Activated T-helper 17 cell treated with anti-CD3 and anti-CD28 coated beads, Interleukin-2, amount 50 U/mL, for 72 hours (primary cell): ENCODE results near the gene RBM44. TPM values are rescaled to one million over a fixed set of nuclear protein-coding genes. Genes with fewer than 3 reads are reported as not detected.
"Not testable (repeated sequence)": the region's sequence is repeated elsewhere in the genome, so short reads cannot be mapped to it uniquely, and the experiment has no call there.

Experiments used
- ATAC-seq: fragments of 150-1000 bp; cut with Tn5 transposase; replicated peaks from 2 replicates; pipeline ENCODE4 v1.10.0; 2021; ENCODE audit warnings: mild to moderate bottlenecking, moderate library complexity
- H3K27ac Mint-ChIP-seq: one replicate; pipeline ENCODE4 v1.8.0; 2022; ENCODE audit warnings: mixed read lengths
- H3K27me3 Mint-ChIP-seq: one replicate; pipeline ENCODE4 v1.8.0; 2022; ENCODE audit warnings: mixed read lengths
- H3K36me3 Mint-ChIP-seq: one replicate; pipeline ENCODE4 v1.8.0; 2022; ENCODE audit warnings: low read depth, mild to moderate bottlenecking, mixed read lengths
- H3K4me1 Mint-ChIP-seq: one replicate; pipeline ENCODE4 v1.8.0; 2022; ENCODE audit warnings: mixed read lengths
- H3K4me3 Mint-ChIP-seq: one replicate; pipeline ENCODE4 v1.8.0; 2022; ENCODE audit warnings: mild to moderate bottlenecking, mixed read lengths
- H3K9me3 Mint-ChIP-seq: one replicate; pipeline ENCODE4 v1.8.0; 2022; ENCODE audit warnings: mixed read lengths
- total RNA-seq, 2 donors: library from RNA; stranded (reverse); gene quantifications; one replicate each; pipeline ENCODE4 v1.2.3, GENCODE V29; 2022

Gene RBM44, protein sequence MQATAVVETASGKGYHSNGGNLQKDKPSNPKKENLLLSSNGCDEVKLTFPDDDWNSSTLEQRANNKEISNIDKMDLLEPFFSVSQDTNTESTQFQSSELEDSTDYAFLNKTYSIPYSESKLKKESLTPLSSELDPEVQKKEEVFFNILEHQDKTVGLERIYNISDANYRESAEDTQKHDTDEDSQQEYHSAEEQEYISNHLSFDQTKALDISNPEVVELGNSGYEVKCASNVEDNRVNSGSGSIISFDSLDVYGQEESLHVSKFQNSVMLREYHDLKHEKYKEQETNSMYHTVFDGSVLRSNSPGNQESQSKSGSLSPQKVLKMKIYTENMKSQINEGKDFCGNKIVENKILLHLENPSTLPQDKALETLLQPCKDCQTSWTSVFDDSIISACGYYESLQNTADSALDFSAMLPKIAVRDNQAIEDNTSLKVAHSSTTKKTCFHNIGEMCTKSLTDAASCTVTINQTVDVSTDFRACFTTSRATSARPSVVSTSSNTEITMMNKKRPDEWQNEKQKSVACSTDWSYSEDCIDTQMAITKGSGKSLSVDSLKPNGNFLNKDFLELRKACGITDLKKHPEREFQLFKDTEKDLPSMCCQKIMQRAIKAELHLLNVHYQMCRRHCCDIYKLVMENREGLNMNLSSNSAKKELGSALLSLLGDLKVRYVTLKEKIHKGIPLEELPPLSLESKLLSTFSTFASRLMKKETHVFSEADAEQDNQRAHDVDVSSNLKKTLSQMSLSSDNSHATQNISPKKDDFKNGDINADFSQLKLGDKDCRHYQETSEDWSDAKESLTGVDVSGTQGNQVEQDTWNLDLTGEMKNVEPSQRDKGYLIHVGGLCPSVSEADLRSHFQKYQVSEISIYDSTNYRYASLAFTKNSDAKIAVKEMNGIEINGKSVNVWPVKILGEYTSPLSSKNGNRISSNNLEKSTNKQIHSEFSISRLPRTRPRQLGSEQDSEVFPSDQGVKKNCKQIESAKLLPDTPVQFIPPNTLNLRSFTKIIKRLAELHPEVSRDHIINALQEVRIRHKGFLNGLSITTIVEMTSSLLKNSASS
- total RNA-seq = 1 to 10 TPM; 2.1 to 3.9 TPM

DNA sequence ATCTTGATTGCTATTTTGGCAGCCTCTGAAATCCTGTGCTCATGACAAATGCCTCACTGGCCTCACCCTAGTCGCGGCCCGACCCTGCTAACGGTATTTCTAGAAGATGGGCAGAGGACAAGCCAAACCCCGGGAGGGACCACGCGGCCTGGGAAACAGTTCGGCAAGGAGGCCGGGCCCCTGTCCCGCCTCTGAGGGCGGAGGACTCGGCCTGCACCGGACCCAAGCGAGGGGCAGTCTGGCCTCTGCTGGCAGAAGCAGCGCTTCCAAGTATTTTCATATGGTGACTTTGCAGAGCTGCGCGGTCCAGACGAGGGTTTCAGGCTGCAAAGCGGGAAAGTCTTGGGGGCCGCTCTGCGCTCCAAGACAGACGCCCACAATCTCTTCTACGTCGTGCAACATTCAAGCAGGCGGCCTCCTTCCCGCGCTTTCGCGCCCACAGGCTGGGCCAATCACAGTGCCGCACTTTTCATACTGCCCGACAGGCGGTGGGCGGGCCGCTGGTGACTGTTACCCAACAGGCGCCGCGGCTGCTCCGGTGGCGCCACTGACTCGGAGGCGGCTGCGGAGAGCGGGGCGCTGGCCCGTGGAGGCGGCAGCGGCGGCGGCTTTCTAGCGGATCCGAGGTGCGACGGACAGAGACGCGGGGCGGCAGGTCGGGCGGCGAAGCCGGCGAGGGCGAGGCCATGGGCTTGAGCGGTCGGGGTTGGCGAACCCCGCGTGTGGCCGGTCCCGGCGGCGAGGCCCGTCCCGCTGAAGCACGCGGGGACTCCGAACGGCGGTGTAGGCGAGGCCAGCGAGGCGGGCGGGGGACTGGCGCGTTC is at the start of gene RBM44:
Gene RBM44 (plus strand): TSS at position 544 of the 824 bp plus-strand sequence. CDS start 14,831 bp downstream, outside the sequence.
- Mint-ChIP-seq H3K27ac (no peak within 1 kb of the TSS), H3K4me3 (no peak within 1 kb of the TSS), H3K9me3 (no peaks in the 10 kb centered on the region), H3K27me3 (no peaks in the 10 kb centered on the region), H3K36me3 (no peaks in the 10 kb centered on the region), H3K4me1 (no peaks in the 10 kb centered on the region)
- ATAC-seq = no peak

- H3K27ac Mint-ChIP-seq = no peak overlapping the region
- ATAC-seq = no peak
- H3K4me3 Mint-ChIP-seq = no peak overlapping the region
- H3K9me3 Mint-ChIP-seq = no peaks in the 10 kb centered on the region
- peaks cover 94% of the 10 kb centered on the region for H3K36me3 Mint-ChIP-seq
- peaks cover 22% of the 10 kb centered on the region for H3K4me1 Mint-ChIP-seq
- H3K27me3 Mint-ChIP-seq = no peaks in the 10 kb centered on the region
Observed at GRCh38 chr2:237749002-237749401, 49.6 kb upstream of the RBM44 start.

DNA sequence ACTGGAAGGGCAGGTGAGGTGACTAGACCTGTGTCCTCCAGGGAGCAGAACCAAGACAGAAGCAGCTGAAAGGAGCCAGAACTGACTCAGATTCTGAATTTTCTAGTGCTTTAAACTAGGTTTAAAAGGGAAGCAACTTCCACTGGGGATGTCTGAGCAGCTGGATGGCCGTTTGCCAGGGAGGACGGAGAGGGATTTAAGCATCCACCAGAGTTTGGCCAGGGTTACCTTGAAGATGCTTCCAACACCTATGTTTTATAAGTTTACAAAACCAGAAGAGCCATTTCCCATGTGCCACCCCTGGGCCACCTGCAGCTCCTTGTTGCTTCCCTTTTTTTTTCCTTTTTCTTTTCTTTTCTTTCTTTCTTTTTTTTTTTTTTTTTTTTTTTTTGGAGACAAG is 48.6 kb upstream of the RBM44 start:
- Mint-ChIP-seq H3K36me3 (peaks cover 97% of the 10 kb centered on the region), H3K4me3 (no peak overlapping the region), H3K27ac (peak overlapping the region; percentile 53), H3K9me3 (no peaks in the 10 kb centered on the region), H3K27me3 (no peaks in the 10 kb centered on the region), H3K4me1 (peaks cover 19% of the 10 kb centered on the region)
- no peak for ATAC-seq

DNA sequence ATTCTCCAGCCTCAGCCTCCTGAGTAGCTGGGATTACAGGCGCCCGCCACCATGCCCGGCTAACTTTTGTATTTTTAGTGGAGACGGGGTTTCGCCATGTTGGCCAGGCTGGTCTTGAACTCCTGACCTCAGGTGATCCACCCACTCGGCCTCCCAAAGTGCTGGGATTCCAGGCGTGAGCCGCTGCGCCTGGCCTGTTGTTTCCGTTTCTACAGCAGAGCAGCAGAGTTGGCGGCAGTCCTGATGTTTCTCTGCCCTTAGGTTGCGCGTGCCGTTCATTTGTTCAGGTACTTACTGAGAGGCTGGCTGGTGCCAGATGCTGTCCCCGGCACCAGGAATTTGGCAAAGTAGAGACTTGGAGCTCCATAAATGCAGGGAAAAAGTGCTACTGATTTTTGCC is 48.1 kb upstream of the RBM44 start:
- ATAC-seq, H3K4me3 Mint-ChIP-seq: not testable (repeated sequence)
- peaks cover 97% of the 10 kb centered on the region for H3K36me3 Mint-ChIP-seq

DNA sequence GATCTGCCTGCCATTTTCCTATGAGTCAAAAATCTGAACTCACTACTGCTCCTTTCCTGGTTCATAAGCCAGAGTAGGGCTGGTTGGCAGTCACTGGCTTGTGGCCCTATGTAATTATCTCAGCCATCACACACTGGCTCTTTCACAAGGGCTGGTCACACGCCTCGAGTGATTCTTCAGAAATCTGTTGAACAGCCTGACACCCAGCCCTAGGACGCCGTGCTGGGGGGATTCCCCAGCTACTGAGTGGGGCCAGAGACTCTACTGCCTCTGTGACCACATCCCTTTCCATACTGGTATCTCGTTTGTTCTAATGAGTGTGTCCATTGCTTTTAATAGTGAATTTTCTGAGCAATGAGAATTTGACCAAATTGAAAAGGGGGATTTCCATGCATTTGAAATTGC is 45.8 kb upstream of the RBM44 start:
- Mint-ChIP-seq H3K27ac (peak overlapping the region; percentile 70), H3K9me3 (no peaks in the 10 kb centered on the region), H3K4me1 (peaks cover 17% of the 10 kb centered on the region), H3K27me3 (no peaks in the 10 kb centered on the region), H3K36me3 (peaks cover 100% of the 10 kb centered on the region), H3K4me3 (peak overlapping the region; percentile 25)
- peak; percentile 99 for ATAC-seq

More for the DNA sequence above, 48.1 kb upstream of the RBM44 start:
- not testable (repeated sequence) for H3K27ac Mint-ChIP-seq, H3K9me3 Mint-ChIP-seq, H3K27me3 Mint-ChIP-seq
- H3K4me1 Mint-ChIP-seq = peaks cover 17% of the 10 kb centered on the region

DNA sequence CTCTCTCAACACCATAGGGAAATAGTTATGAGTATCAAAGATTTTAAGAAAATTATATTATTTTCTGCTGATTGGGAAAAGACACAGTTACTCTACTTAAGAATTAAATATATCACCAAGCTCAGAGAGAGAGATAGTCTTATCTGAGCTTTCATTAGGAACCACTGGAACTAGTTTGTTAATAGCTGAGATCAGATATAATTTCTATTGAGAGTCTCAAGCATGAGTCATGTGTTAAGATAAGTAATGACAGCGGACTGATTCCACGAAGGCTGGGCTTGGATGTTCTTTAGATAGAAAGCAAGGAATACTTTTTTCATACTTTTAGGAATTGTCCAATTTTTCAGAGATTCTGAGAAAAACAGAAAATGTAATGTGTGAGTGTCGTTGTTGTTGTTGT is 44.4 kb upstream of the RBM44 start:
- ATAC-seq = no peak
- peaks cover 17% of the 10 kb centered on the region for H3K4me1 Mint-ChIP-seq
- no peaks in the 10 kb centered on the region for H3K27me3 Mint-ChIP-seq
- no peak overlapping the region for H3K27ac Mint-ChIP-seq
- H3K4me3 Mint-ChIP-seq = no peak overlapping the region
- H3K9me3 Mint-ChIP-seq = no peaks in the 10 kb centered on the region
- peaks cover 100% of the 10 kb centered on the region for H3K36me3 Mint-ChIP-seq

DNA sequence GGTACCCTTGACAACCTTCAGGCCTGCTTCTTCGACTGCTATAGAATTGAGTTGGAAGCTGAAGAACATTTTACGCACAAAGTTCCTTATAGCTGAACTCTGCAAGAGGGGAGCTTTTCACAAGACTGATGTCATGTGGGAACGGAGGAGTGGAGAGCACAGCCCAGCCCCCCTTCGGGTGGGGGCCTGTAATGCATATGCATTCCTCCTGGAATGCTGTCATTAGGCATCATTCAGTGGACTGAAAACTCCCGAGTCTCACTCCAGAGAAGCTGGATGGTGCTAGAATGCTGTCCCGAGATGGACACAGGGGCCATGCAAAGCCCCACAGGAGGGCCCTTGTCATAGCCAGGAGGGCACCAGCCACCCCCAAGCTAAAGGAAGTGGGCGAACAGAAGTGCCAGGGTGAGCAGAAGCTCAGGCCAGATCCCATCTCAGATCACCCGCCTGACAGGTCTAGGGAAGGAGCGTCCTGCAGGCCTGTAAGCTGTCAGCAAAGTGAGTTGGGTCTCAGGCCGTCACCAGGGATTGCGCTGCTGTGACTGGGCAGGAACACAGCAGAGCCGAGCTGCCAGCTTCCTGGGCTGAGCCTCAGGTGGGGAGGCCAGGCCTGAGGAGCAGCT is 43.8 kb upstream of the RBM44 start:
- H3K4me1 Mint-ChIP-seq = peaks cover 17% of the 10 kb centered on the region
- H3K27ac Mint-ChIP-seq = no peak overlapping the region
- no peak for ATAC-seq
- H3K36me3 Mint-ChIP-seq = peaks cover 100% of the 10 kb centered on the region
- H3K9me3 Mint-ChIP-seq = no peaks in the 10 kb centered on the region
- H3K4me3 Mint-ChIP-seq = no peak overlapping the region
- no peaks in the 10 kb centered on the region for H3K27me3 Mint-ChIP-seq

DNA sequence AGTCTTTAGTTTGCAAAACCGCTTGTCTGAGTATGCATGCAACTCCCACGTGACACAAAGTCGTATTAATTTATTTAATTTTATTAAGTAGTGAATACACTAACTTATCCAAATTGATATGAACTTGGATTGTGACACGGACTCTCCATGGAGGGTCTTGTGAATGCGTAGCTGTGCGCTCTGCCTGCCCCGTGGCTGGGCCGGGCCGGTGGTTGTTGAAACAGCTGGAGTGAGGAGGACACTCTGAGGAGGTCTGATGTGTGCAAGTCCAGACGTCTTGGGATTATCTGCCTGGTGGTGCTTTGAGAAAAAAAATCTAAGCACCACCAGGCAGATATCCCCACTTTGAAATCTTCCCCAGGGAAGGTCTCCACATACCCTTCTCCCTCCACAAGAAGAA is 41.0 kb upstream of the RBM44 start:
- Mint-ChIP-seq H3K36me3 (peaks cover 100% of the 10 kb centered on the region), H3K4me3 (no peak overlapping the region), H3K9me3 (no peaks in the 10 kb centered on the region)

GRCh38 chr2:237758185-237758584 is 40.4 kb upstream of the RBM44 start:
- Mint-ChIP-seq H3K4me3 (no peak overlapping the region), H3K27me3 (no peaks in the 10 kb centered on the region), H3K4me1 (peaks cover 11% of the 10 kb centered on the region), H3K36me3 (peaks cover 100% of the 10 kb centered on the region), H3K9me3 (no peaks in the 10 kb centered on the region), H3K27ac (no peak overlapping the region)
- ATAC-seq = no peak

More for the DNA sequence above, 41.0 kb upstream of the RBM44 start:
- Mint-ChIP-seq H3K27ac (no peak overlapping the region), H3K4me1 (peaks cover 11% of the 10 kb centered on the region), H3K27me3 (no peaks in the 10 kb centered on the region)
- ATAC-seq = no peak

GRCh38 chr2:237759176-237759575 is 39.4 kb upstream of the RBM44 start:
- Mint-ChIP-seq H3K4me3 (no peak overlapping the region), H3K27me3 (no peaks in the 10 kb centered on the region), H3K9me3 (no peaks in the 10 kb centered on the region), H3K4me1 (peaks cover 14% of the 10 kb centered on the region), H3K27ac (peak overlapping the region; percentile 41), H3K36me3 (peaks cover 100% of the 10 kb centered on the region)
- no peak for ATAC-seq

DNA sequence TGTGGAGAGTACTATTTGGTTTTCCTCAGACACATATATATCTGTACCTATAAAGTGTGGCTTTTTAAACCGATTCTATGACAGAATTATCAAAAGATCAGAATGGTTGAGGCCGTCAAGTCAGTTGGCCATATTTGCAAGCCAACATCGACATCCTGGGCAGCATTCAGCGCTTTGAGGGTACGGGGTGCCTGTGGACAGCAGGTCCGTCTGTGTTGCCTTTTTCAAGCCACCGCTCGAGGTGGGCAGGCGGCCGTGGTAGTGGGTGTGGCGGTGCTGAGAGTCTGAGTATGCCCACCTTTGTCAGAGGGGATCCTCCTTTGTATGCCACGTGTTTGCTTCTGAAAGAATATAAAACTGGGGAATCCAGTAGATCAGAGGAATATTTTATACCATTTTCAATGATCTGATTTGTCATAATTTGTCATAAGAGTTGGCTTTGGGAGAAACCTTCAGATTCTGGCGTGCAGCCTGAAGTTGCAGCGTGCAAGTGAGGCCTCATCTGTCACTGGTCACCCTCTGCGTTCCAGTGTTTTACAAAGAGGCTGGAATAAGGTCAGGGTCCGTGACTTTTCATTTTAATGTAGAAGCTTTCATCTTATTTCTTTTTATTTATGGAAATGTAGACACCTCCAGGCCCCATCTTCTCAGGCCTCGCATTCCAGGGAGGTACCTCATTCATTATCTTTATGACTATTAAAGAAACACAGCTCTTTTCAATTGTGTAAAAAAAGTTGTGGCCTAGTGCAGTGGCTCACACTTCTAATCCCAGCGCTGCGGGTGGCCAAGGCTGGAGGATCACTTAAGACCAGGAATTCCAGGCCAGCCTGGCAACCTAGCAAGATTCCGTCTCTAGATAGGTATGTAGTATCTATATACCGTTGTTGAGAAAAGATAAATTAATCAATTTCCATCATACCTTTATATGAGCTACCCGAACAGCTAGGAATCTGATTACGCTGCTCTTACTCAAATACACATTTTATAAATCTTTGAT is 37.8 kb upstream of the RBM44 start:
- peak overlapping the region; percentile 52 for H3K27ac Mint-ChIP-seq
- H3K4me3 Mint-ChIP-seq = no peak overlapping the region
- no peak for ATAC-seq
- peaks cover 14% of the 10 kb centered on the region for H3K4me1 Mint-ChIP-seq
- H3K9me3 Mint-ChIP-seq = no peaks in the 10 kb centered on the region
- H3K27me3 Mint-ChIP-seq = no peaks in the 10 kb centered on the region
- H3K36me3 Mint-ChIP-seq = peaks cover 98% of the 10 kb centered on the region

DNA sequence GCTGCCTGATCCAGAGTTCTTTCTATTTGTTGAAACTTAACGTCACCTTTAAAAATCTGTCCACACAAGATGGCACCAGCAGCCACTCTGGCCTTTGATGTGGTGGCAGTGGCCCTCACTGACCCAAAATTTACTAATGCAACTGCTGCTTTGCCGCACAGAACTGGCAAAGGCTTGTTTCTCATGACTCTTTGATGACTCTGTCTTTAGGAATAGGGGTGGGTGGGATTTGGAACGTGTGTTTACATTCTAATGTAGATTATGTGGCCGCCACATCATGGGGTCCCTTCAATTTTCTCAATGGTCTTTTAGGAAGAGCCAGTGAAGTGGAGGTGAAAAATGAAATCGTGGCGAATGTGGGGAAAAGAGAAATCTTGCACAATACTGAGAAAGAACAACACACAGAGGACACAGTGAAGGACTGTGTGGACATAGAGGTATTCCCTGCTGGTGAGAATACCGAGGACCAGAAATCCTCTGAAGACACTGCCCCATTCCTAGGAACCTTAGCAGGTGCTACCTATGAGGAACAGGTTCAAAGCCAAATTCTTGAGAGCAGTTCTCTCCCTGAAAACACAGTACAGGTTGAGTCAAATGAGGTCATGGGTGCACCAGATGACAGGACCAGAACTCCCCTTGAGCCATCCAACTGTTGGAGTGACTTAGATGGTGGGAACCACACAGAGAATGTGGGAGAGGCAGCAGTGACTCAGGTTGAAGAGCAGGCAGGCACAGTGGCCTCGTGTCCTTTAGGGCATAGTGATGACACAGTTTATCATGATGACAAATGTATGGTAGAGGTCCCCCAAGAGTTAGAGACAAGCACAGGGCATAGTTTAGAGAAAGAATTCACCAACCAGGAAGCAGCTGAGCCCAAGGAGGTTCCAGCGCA is 36.0 kb upstream of the RBM44 start:
- H3K9me3 Mint-ChIP-seq, H3K4me3 Mint-ChIP-seq, H3K27me3 Mint-ChIP-seq: not testable (repeated sequence)
- Mint-ChIP-seq H3K27ac (peak overlapping the region; percentile 56), H3K4me1 (peaks cover 14% of the 10 kb centered on the region), H3K36me3 (peaks cover 98% of the 10 kb centered on the region)
- peak; percentile 92 for ATAC-seq
